HepG2 (cell line): ENCODE measurements around the gene FANCG. TPM values are rescaled to one million over a fixed set of nuclear protein-coding genes. Genes with fewer than 3 reads are reported as not detected.

ENCODE experiments used
- ATAC-seq: fragments of 200-7000 bp; cut with Tn5 transposase; 3 replicates; pipeline ENCODE4 v1.9.1; 2020; ENCODE audit warnings: mild to moderate bottlenecking, moderate library complexity
- BruUV-seq: library from RNA; stranded (reverse); fragments of 400-500 nt; replicated peaks from 2 replicates; lab custom pipeline; 2021; lab: Mats Ljungman, UMichigan
- CTCF ChIA-PET: fragments of 300-600 bp; formaldehyde crosslinking; extraction: SDS; loops from one replicate; lab custom pipeline; 2021; ENCODE audit warnings: low total read pairs, inconsistent platforms, low intra/inter-chr PET ratio; lab: Yijun Ruan, JAX
- POLR2A ChIA-PET: fragments of 350-600 bp; sonication (Branson Sonifier 250); formaldehyde crosslinking; loops from one replicate; lab custom pipeline; 2020; ENCODE audit warnings: antibody characterized with exemption, inconsistent platforms; lab: Yijun Ruan, JAX
- DNase-seq: peaks from one replicate; pipeline ENCODE4 v3.0.0-alpha.2; 2015; ENCODE audit warnings: low spot score
- FAIRE-seq: peaks from 3 replicates; lab custom pipeline; 2011; peaks lifted over from hg19 to GRCh38; lab: Jason Lieb, UNC
- H2AFZ ChIP-seq: one replicate; pipeline ENCODE4 v1.6.1; 2011; ENCODE audit warnings: low read length, inconsistent platforms
- H3K27ac ChIP-seq: fragments of 300-600 bp; 3 replicates; pipeline ENCODE4 v1.8.0; 2011; ENCODE audit warnings: mixed run types, mild to moderate bottlenecking, mixed read lengths, low read length, inconsistent platforms; ENCODE audit not compliant: insufficient read depth; ENCODE audit errors: extremely low read length
- H3K27me3 ChIP-seq, 2 experiments: fragments of 200-600 bp in 1 of 2; 2 replicates in 1 of 2; 3 replicates in 1 of 2; pipeline versions ENCODE4 v1.6.0 to v1.8.0; 2011; ENCODE audit warnings: low read length in 2 of 2, mild to moderate bottlenecking in 2 of 2, moderate library complexity in 2 of 2, inconsistent platforms in 1 of 2; ENCODE audit not compliant: insufficient read depth in 2 of 2, control insufficient read depth in 1 of 2
- H3K36me3 ChIP-seq, 2 experiments: fragments of 200-600 bp in 1 of 2; replicated peaks in 1 of 2; 2 replicates in 1 of 2; 3 replicates in 1 of 2; pipeline versions ENCODE4 v1.5.1 to v1.8.0; 2011; ENCODE audit warnings: low read length in 2 of 2, inconsistent platforms in 1 of 2; ENCODE audit not compliant: insufficient read depth in 2 of 2, control insufficient read depth in 1 of 2
- H3K4me1 ChIP-seq: 2 replicates; pipeline ENCODE4 v1.5.1; 2012; ENCODE audit warnings: low read length, inconsistent platforms; ENCODE audit not compliant: insufficient read depth
- H3K4me2 ChIP-seq: 2 replicates; pipeline ENCODE4 v1.6.0; 2011; ENCODE audit warnings: low read depth, low read length, inconsistent platforms
- H3K4me3 ChIP-seq, 3 experiments: fragments of 200-600 bp in 1 of 3; sonication (generic), shearing (Covaris generic) in 1 of 3; replicated peaks in 1 of 3; 2 replicates each; pipeline ENCODE4 v1.5.1; 2011 to 2016; ENCODE audit warnings: low read length in 3 of 3, inconsistent platforms in 2 of 3, low read depth in 2 of 3, mild to moderate bottlenecking in 2 of 3, control low read depth in 1 of 3, mixed read lengths in 1 of 3; ENCODE audit not compliant: insufficient read depth in 1 of 3
- H3K79me2 ChIP-seq: one replicate; pipeline ENCODE4 v1.6.1; 2011; ENCODE audit warnings: low read length, inconsistent platforms; ENCODE audit not compliant: insufficient read depth
- H3K9ac ChIP-seq: 2 replicates; pipeline ENCODE4 v1.6.0; 2011; ENCODE audit warnings: mild to moderate bottlenecking, low read depth, low read length, inconsistent platforms; ENCODE audit not compliant: insufficient read depth
- H3K9me3 ChIP-seq: 2 replicates; pipeline ENCODE4 v1.5.1; 2012; ENCODE audit warnings: mild to moderate bottlenecking, low read length
- H4K20me1 ChIP-seq: 2 replicates; pipeline ENCODE4 v1.6.0; 2011; ENCODE audit warnings: inconsistent platforms, mild to moderate bottlenecking, low read length, moderate library complexity; ENCODE audit not compliant: insufficient read depth
- ATF4 ChIP-seq, 2 experiments: fragments of 450-650 bp in 1 of 2; sonication (generic) in 1 of 2; formaldehyde crosslinking; IDR thresholded peaks; 2 replicates each; pipeline versions ENCODE4 v1.5.0 to v1.8.0; 2020 to 2022; ENCODE audit warnings: mild to moderate bottlenecking in 1 of 2, missing genetic modification reagents in 1 of 2
- DPF2 ChIP-seq: sonication (generic); formaldehyde crosslinking; IDR thresholded peaks from 2 replicates; pipeline ENCODE4 v1.4.0; 2020; ENCODE audit warnings: mild to moderate bottlenecking, low read depth, missing genetic modification reagents, borderline replicate concordance
- ETV5 ChIP-seq: IDR thresholded peaks from 2 replicates; pipeline ENCODE4 v1.6.1; 2018; ENCODE audit warnings: missing biosample characterization, missing genetic modification reagents, inconsistent platforms, borderline replicate concordance
- HMG20A ChIP-seq: IDR thresholded peaks from 2 replicates; pipeline ENCODE4 v1.6.1; 2016; ENCODE audit warnings: borderline replicate concordance
- HNRNPL ChIP-seq: fragments of 200-400 bp; formaldehyde crosslinking; IDR thresholded peaks from 2 replicates; pipeline ENCODE4 v1.6.1; 2017; ENCODE audit warnings: mild to moderate bottlenecking, low read depth, low read length
- KDM6A ChIP-seq: IDR thresholded peaks from 2 replicates; pipeline ENCODE4 v1.6.1; 2016; ENCODE audit warnings: low read depth
- MAFF ChIP-seq: IDR thresholded peaks from 2 replicates; pipeline ENCODE4 v1.6.1; 2011; ENCODE audit warnings: low read depth, low read length, improper control_type of control experiment
- NFKB2 ChIP-seq: sonication (generic); formaldehyde crosslinking; IDR thresholded peaks from 2 replicates; pipeline ENCODE4 v1.4.0; 2020; ENCODE audit warnings: missing genetic modification reagents, borderline replicate concordance
- PCBP2 ChIP-seq: fragments of 200-400 bp; formaldehyde crosslinking; optimal IDR thresholded peaks from 2 replicates; pipeline ENCODE3; 2018; ENCODE audit warnings: low read length, low read depth; ENCODE audit not compliant: poor library complexity, severe bottlenecking
- REPIN1 ChIP-seq: sonication (generic); formaldehyde crosslinking; IDR thresholded peaks from 2 replicates; pipeline ENCODE4 v1.8.0; 2022; ENCODE audit warnings: missing genetic modification reagents, low read depth, mild to moderate bottlenecking, borderline replicate concordance
- RFXAP ChIP-seq: sonication (generic); formaldehyde crosslinking; IDR thresholded peaks from 2 replicates; pipeline ENCODE4 v1.4.0; 2020; ENCODE audit warnings: missing genetic modification reagents, borderline replicate concordance
- ZBTB49 ChIP-seq: sonication (generic); formaldehyde crosslinking; IDR thresholded peaks from 2 replicates; pipeline ENCODE4 v1.4.0; 2020; ENCODE audit warnings: missing genetic modification reagents, borderline replicate concordance
- ZFP62 ChIP-seq: sonication (generic); formaldehyde crosslinking; IDR thresholded peaks from 2 replicates; pipeline ENCODE4 v1.4.0; 2020; ENCODE audit warnings: missing genetic modification reagents
- ZNF282 ChIP-seq: fragments of 450-650 bp; IDR thresholded peaks from 2 replicates; pipeline ENCODE4 v1.6.1; 2018; ENCODE audit not compliant: partially characterized antibody
- ZNF512B ChIP-seq: sonication (generic); formaldehyde crosslinking; IDR thresholded peaks from 2 replicates; pipeline ENCODE4 v1.5.1; 2020; ENCODE audit warnings: missing genetic modification reagents, mild to moderate bottlenecking, borderline replicate concordance
- ZNF577 ChIP-seq: sonication (generic); formaldehyde crosslinking; IDR thresholded peaks from 2 replicates; pipeline ENCODE4 v1.4.0; 2020; ENCODE audit warnings: mild to moderate bottlenecking, low read depth, missing genetic modification reagents, borderline replicate concordance
- ZNF747 ChIP-seq: sonication (generic); formaldehyde crosslinking; IDR thresholded peaks from 2 replicates; pipeline ENCODE4 v1.8.1; 2023; ENCODE audit warnings: missing genetic modification reagents, mild to moderate bottlenecking, borderline replicate concordance
- ZSCAN25 ChIP-seq: sonication (generic); formaldehyde crosslinking; IDR thresholded peaks from 2 replicates; pipeline ENCODE4 v1.8.0; 2022; ENCODE audit warnings: mild to moderate bottlenecking, missing genetic modification reagents
- WGBS: methylation state at CpG from one replicate; pipeline ENCODE4 v1.1.6; 2017; ENCODE audit warnings: low lambda C conversion rate; 5-methylcytosine and 5-hydroxymethylcytosine counted together
- in situ Hi-C: cut with HindIII; loops from 2 replicates; pipeline ENCODE4 v1.10.0; 2017; ENCODE audit warnings: low pct_unique_long_range_greater_than_20kb; ENCODE audit not compliant: extremely low pct_ligation_motif_present
- intact Hi-C: fragments of 100-400 bp; cut with micrococcal nuclease; formaldehyde crosslinking; loops from one replicate; pipeline ENCODE4 v1.10.0; 2022; ENCODE audit not compliant: unreplicated experiment
- polyA plus RNA-seq, 8 experiments: library from polyadenylated mRNA; depleted of rRNA in 3 of 8; stranded (reverse) in 7 of 8; unstranded in 1 of 8; fragments of >200 nt; fragmentation: Illumina TruSeq in 4 of 8; extraction: Trizol in 4 of 8; gene quantifications; 2 replicates each; pipeline versions ENCODE4 v1.2.1 to v1.2.3, GENCODE V29; 2011 to 2016; ENCODE audit warnings: low read depth in 4 of 8, missing spikeins in 1 of 8, mixed read lengths in 1 of 8; ENCODE audit not compliant: insufficient read depth in 1 of 8
- total RNA-seq, 5 experiments: library from RNA; depleted of rRNA; stranded (reverse); fragments of >200 nt; fragmentation: Illumina TruSeq; extraction: Trizol; gene quantifications; 2 replicates each; pipeline ENCODE4 v1.2.3, GENCODE V29; 2016; ENCODE audit warnings: low read depth in 1 of 5

FANCG gene
- total and polyA plus RNA-seq, 2 of the 13 experiments (the other 11 are each of a cell fraction or from before 2014, with no cell fraction given) = 14.4 to 45.1 TPM

DNA sequence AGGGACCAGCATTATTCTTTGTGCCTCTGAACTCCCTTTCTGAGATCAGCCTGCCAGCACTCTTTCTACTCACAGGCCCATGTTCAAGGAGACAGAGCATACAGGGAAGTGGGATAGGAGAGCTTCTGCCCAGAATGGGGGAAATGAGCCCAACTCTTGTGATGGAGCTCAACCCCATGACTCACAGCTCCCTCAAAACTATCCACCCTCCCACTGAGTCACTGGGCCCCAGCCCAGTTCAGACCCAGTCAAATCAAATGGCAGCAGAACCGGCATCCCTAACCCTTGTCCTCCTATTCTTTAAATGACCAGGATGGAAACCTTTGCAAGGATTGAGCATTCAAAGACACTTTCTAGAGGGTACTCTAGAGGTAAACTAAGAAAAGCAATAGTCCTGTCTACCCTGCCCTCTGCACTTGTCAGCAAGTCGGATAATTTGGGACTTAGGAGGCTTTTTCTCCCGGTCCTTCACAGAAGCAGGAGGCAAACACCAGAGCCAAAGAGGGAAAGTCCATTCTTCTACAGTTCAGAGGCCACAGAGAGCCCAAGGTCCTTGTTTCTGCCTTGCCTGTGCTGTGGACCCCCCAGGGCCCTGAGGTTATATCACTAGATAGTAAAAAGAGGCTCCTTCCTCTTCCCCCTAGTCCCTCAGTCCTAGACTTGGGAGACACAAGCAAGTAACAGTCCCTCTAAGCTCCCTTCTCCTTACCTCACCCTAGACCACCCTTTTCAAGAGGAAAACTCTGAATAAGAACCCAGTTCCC lies 32.7 kb upstream of the FANCG start:
- no peak for DNase-seq
- Histone ChIP-seq H3K4me1 (peaks cover 48% of the 10 kb centered on the region), H3K4me2 (peak overlapping the region; percentile 78), H3K9me3 (no peaks in the 10 kb centered on the region), H3K9ac (0 out of 2 replicates have a peak overlapping the region, but pooled peaks have one; percentile 16), H3K27ac (no peak overlapping the region), H3K79me2 (no peaks in the 10 kb centered on the region), H3K36me3 (no peaks in the 10 kb centered on the region), H2AFZ (peak overlapping the region; percentile 2), H3K4me3 (peak overlapping the region in 1 of 3 experiments; percentile 53; a peak in 1 of 6 replicates), H4K20me1 (no peaks in the 10 kb centered on the region), H3K27me3 (no peaks in the 10 kb centered on the region; a peak in 1 of 5 replicates)
- no TSS peak for BruUV-seq
- CTCF ChIA-PET = no interaction called here
- ATAC-seq = no peak
- no peak for FAIRE-seq
- POLR2A ChIA-PET = interaction anchor here (0.8 to 2.5 kb wide), 6 partner anchors 10 to 145 kb away, joined by 3 to 17 read pairs (median 7); partner anchors contain the start of genes FANCG, PIGO, STOML2 and UNC13B
- in situ Hi-C loops (loop anchor here (10.0 kb wide), 1 partner anchor 542 kb away; the partner anchor contains the start of genes CCDC107, RMRP and SIT1), intact Hi-C loops (no loop called here)
- 29% methylated on average over 2 of the region's 3 CpGs for WGBS
- TF ChIP-seq RFXAP (CRISPR knock-in tag) (no peak), DPF2 (CRISPR knock-in tag) (no peak), MAFF (no peak), ZNF282 (no peak), ZNF747 (CRISPR knock-in tag) (no peak), REPIN1 (no peak), NFKB2 (no peak), PCBP2 (no peak), ZSCAN25 (no peak), ZNF577 (CRISPR knock-in tag) (no peak), ZNF512B (CRISPR knock-in tag) (no peak), ETV5 (no peak), HMG20A (CRISPR knock-in tag) (no peak), HNRNPL (no peak), ZFP62 (CRISPR knock-in tag) (no peak), ATF4 (CRISPR knock-in tag; IDR thresholded peaks at IDR 0.05) (no peak), KDM6A (CRISPR knock-in tag) (no peak), ZBTB49 (CRISPR knock-in tag) (no peak)
